Sigmoid colon (tissue), 4 donors: ENCODE measurements around the gene AKAP7.

Experiments
- CTCF ChIP-seq, 4 experiments: fragments of 450-650 bp in 3 of 4; fragments of 200-600 bp in 1 of 4; IDR thresholded peaks; one replicate each; pipeline ENCODE4 v1.5.1; 2016 to 2019; ENCODE audit warnings: antibody characterized with exemption in 4 of 4, mild to moderate bottlenecking in 3 of 4, moderate library complexity in 2 of 4
- EP300 ChIP-seq, 4 donors: sonication (generic); formaldehyde crosslinking; IDR thresholded peaks; one replicate each; pipeline ENCODE4 v1.6.1; 2017; ENCODE audit warnings: antibody characterized with exemption in 4 of 4
- POLR2A ChIP-seq, 2 donors: fragments of 450-650 bp; IDR thresholded peaks; one replicate each; pipeline ENCODE4 v1.6.1; 2016; ENCODE audit warnings: antibody characterized with exemption in 2 of 2, mild to moderate bottlenecking in 2 of 2, moderate library complexity in 2 of 2
- POLR2AphosphoS5 ChIP-seq, 4 donors: sonication (generic); formaldehyde crosslinking; IDR thresholded peaks; one replicate each; pipeline ENCODE4 v1.6.1; 2017; ENCODE audit warnings: antibody characterized with exemption in 4 of 4

DNA sequence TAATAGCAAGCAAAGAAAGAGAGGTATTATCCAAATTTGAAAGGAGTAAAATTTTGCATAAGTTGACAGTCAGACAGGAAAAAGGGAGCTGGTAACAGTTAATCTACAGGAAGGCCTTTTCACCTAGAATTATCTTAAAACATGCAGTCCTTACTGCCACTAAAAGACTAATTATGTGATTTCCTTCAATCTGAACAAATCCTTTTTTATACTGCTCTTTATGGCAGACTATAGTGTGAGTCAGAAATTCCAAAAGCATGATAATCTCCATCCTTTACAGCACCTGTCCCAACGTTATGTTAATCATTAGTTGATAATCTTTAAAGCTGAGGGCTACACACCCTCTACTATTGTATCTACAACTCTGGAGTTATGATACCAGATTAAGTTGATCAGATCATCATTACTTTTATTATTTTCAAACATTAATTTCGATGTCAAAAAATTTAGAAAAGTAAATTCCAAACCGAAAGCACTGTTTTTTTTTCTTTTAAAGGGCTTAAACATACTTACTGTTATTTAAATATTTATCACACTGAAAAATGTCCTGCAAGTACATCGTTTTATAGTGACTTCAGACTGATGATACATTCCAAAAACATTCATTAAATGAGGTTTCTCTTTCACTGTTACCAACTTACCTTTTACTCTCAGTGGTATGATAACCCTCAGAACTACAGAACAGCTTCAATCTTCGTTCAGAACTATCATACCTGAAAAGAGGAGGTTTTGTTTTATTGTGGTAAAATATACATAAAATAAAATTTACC, 33.2 kb upstream of the AKAP7 start:
- TF ChIP-seq POLR2A (IDR thresholded peaks at IDR 0.05) (no peak), POLR2AphosphoS5 (IDR thresholded peaks at IDR 0.05) (no peak), CTCF (IDR thresholded peaks at IDR 0.05) (no peak), EP300 (IDR thresholded peaks at IDR 0.05) (no peak)
